GM21526 (cell line): ENCODE data around the gene MCRS1.
"Not testable (repeated sequence)": the region's sequence is repeated elsewhere in the genome, so short reads cannot be mapped to it uniquely, and the experiment has no call there.

Experiments
- ATAC-seq: cut with Tn5 transposase; IDR thresholded peaks from one replicate; pipeline ENCODE4 v1.9.1; 2021; ENCODE audit warnings: moderate library complexity; ENCODE audit not compliant: unreplicated experiment, low FRiP score

Gene MCRS1

GRCh38 chr12:49525942-49526341 is 42.0 kb downstream of the MCRS1 start:
- ATAC-seq = no peak

- no peak for ATAC-seq
Measured at GRCh38 chr12:49524660-49525324, 43.1 kb downstream of the MCRS1 start.

DNA sequence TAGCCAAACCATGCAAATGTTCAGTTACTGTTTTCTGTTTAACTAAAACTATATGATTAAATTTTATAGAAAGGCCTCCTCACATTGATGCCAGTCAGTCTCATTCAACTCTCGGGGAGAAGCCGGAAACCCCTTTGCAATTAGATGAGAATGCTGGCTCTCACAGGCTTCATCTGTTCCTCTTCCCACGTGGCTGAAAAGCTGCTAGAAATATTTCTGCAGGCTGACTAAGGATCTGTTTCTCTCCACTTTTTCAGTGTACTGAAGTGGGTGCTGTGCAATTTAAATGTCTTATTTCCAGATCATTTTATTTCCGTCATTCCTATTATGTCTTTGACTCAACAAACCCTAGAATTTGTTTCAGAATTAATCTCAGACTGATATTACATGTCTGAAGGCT is 46.6 kb downstream of the MCRS1 start:
- ATAC-seq = no peak

DNA sequence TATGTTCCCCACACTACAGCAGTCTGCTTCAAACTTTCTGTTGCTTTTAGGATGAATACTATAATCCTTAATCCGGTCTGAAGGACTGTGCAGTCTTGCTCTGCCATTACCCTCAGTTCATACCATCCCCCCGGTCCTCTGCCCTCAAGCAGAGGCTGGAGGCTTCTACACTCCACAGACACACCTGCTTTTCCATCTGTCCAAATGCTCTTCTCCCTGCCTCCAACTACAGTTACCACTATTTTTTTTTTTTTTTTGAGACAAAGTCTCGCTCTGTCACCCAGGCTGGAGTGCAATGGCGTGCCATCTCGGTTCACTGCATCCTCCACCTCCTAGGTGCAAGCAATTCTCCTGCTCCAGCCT is 48.4 kb downstream of the MCRS1 start:
- ATAC-seq = no peak

GRCh38 chr12:49518914-49519573 is 48.9 kb downstream of the MCRS1 start:
- ATAC-seq = no peak

DNA sequence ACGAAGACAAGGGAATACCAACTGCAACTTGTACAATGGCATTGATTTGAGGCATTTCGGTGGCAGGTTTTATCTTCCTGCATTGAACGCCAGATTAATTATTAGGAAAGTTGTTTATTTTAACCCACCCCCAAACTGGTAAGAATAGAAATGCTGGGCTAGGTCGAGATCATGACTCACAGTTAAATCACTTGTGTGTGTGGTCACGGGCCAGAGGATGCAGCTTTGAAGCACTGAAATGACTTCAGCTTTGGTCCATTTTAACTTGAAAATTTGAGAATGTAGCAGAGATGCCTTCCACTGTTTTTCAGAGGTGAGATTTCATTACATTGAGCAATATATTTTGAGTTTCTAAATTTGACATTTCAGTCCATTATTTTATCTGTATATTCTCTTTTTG is 52.7 kb downstream of the MCRS1 start:
- ATAC-seq = no peak

DNA sequence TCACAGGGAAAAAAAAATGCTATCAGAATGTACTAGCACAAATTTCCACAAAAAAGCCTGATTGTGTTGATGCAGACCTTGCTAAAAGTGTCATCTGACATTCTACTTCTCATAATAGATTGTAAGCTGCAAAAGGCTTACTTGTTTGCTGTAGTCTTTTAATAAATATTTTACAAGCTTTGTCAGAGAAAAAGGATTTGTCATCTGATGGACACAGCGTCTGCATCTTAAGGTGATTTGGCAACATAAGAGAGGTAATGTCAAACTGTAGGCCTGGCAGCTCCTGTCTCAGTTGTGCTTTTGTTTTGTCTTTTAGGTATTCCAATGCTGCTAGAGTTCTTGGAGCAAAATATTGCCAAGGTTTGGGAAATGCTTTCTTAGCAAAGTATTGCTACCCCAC is 55.4 kb downstream of the MCRS1 start:
- ATAC-seq = no peak

DNA sequence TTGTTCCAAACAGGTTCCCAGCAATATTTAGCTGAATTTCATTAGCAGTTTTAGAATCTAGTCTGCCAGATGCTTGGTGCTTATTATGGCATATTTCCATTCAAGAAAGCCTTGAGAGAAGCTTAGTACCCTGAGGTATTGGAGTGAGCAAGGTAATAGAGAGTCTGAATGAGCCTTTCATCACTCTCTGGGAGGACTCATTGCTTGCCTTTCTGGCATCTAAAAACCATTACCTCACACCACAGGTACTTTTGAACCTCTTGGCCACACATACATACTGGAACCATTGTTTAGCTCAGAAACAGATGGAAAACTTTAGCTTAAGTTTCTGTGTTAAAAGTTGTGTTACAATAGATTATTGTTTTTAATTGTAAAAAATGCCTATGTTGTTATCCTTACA is 56.5 kb downstream of the MCRS1 start:
- no peak for ATAC-seq

DNA sequence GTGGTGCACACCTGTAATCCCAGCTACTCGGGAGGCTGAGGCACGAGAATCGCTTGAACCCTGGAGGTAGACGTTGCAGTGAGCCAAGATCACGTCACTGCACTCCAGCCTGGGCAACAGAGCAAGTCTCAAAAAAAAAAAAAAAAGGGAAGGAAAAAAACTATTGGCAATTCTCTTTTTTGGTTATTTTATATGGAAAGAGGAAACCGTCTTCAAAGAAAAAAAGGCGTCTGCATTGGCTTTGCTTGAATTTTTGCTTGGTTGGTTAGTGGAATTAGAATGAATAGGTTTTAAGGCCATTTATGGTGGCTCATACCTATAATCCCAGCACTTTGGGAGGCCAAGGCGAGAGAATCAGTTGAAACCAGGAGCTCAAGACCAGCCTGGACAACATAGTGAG is 58.3 kb downstream of the MCRS1 start:
- ATAC-seq = not testable (repeated sequence)
